Activated T-helper 1 cell treated with Interleukin-2 at 50 U/mL for 16 hours (primary cell): Measurements from ENCODE around the gene OPN1LW.
A peak's percentile ranks its signal among the peaks of the same experiment; 100 is the strongest.
"Not testable (repeated sequence)": the region's sequence is repeated elsewhere in the genome, so short reads cannot be mapped to it uniquely, and the experiment has no call there.

Experiments
- DNase-seq: peaks from one replicate; pipeline ENCODE4 v3.0.0-alpha.2; 2020; ENCODE audit warnings: low read depth

The OPN1LW gene

GRCh38 chrX:154135458-154136229 is 8.4 kb upstream of the OPN1LW start:
- DNase-seq: no peak

GRCh38 chrX:154136627-154137161 is 7.3 kb upstream of the OPN1LW start:
- peak; percentile 55 for DNase-seq

GRCh38 chrX:154138857-154139256 is 5.2 kb upstream of the OPN1LW start:
- no peak for DNase-seq

GRCh38 chrX:154140206-154140605 is 3.8 kb upstream of the OPN1LW start:
- DNase-seq: no peak

GRCh38 chrX:154140742-154141141 is 3.3 kb upstream of the OPN1LW start:
- no peak for DNase-seq

GRCh38 chrX:154142386-154142785 is 1.7 kb upstream of the OPN1LW start:
- no peak for DNase-seq

- DNase-seq: no peak
These were observed 895 bp upstream of the OPN1LW start for GRCh38 chrX:154142950-154143745.

- DNase-seq: not testable (repeated sequence)
These were observed 7.0 kb downstream of the OPN1LW start for GRCh38 chrX:154151030-154151429.

GRCh38 chrX:154156221-154156620 is 12.2 kb downstream of the OPN1LW start:
- not testable (repeated sequence) for DNase-seq

GRCh38 chrX:154157207-154157606 is 13.2 kb downstream of the OPN1LW start:
- DNase-seq: not testable (repeated sequence)

- not testable (repeated sequence) for DNase-seq
These were observed 15.3 kb downstream of the OPN1LW start for GRCh38 chrX:154159345-154159744.

- not testable (repeated sequence) for DNase-seq
These were observed 20.9 kb downstream of the OPN1LW start for GRCh38 chrX:154164902-154165301.

GRCh38 chrX:154168384-154168783 is 24.3 kb downstream of the OPN1LW start:
- not testable (repeated sequence) for DNase-seq

- DNase-seq: not testable (repeated sequence)
These were observed 28.5 kb downstream of the OPN1LW start for GRCh38 chrX:154172535-154172943.

GRCh38 chrX:154174356-154174755 is 30.3 kb downstream of the OPN1LW start:
- not testable (repeated sequence) for DNase-seq

- not testable (repeated sequence) for DNase-seq
These were observed 38.3 kb downstream of the OPN1LW start, which contains the start of gene OPN1MW for GRCh38 chrX:154182296-154182695. OPN1MW (plus strand) TSS chrX:154182596; CDS start chrX:154182678, 82 bp downstream.

- not testable (repeated sequence) for DNase-seq
These were observed 39.8 kb downstream of the OPN1LW start for GRCh38 chrX:154183794-154184193.

GRCh38 chrX:154192846-154193245 is 48.8 kb downstream of the OPN1LW start:
- DNase-seq: not testable (repeated sequence)

GRCh38 chrX:154194316-154194715 is 50.3 kb downstream of the OPN1LW start:
- not testable (repeated sequence) for DNase-seq

- DNase-seq: not testable (repeated sequence)
These were observed 52.4 kb downstream of the OPN1LW start for GRCh38 chrX:154196466-154196865.
